Activated effector memory CD4-positive, alpha-beta T cell treated with Interleukin-2 at 50 U/mL for 16 hours (primary cell): Measurements from ENCODE around the gene MRPL4.
"Not testable (repeated sequence)": the region's sequence is repeated elsewhere in the genome, so short reads cannot be mapped to it uniquely, and the experiment has no call there.

Source experiments
- DNase-seq: peaks from one replicate; pipeline ENCODE4 v3.0.0-alpha.2; 2020

The MRPL4 gene

GRCh38 chr19:10230861-10231611 is 21.0 kb upstream of the MRPL4 start, which contains the start of gene S1PR2:
Gene S1PR2, minus strand, starts transcription at chr19:10231331. Its CDS starts 6,426 bp downstream, at chr19:10224905.
- peak; percentile 52 for DNase-seq

GRCh38 chr19:10231612-10232228 is 20.3 kb upstream of the MRPL4 start:
- DNase-seq, result no peak

- no peak for DNase-seq
Observed at GRCh38 chr19:10233946-10234345, 18.1 kb upstream of the MRPL4 start.

GRCh38 chr19:10235003-10235402 is 17.0 kb upstream of the MRPL4 start:
- DNase-seq, result no peak

- DNase-seq, result not testable (repeated sequence)
Observed at GRCh38 chr19:10235409-10235808, 16.6 kb upstream of the MRPL4 start.

GRCh38 chr19:10237702-10238101 is 14.3 kb upstream of the MRPL4 start:
- DNase-seq, result no peak

- DNase-seq, result no peak
Observed at GRCh38 chr19:10238172-10238783, 13.7 kb upstream of the MRPL4 start.

- DNase-seq, result not testable (repeated sequence)
Observed at GRCh38 chr19:10241826-10242449, 10.1 kb upstream of the MRPL4 start.

GRCh38 chr19:10243606-10244005 is 8.4 kb upstream of the MRPL4 start:
- no peak for DNase-seq

- no peak for DNase-seq
Observed at GRCh38 chr19:10245189-10245939, 6.7 kb upstream of the MRPL4 start.

GRCh38 chr19:10246511-10246910 is 5.5 kb upstream of the MRPL4 start:
- no peak for DNase-seq

GRCh38 chr19:10252707-10253106 is 693 bp downstream of the MRPL4 start:
- DNase-seq, result no peak

- DNase-seq, result no peak
Observed at GRCh38 chr19:10254244-10254643, 2.2 kb downstream of the MRPL4 start.

GRCh38 chr19:10255358-10255757 is 3.3 kb downstream of the MRPL4 start:
- DNase-seq, result no peak

GRCh38 chr19:10256551-10256950 is 4.5 kb downstream of the MRPL4 start:
- no peak for DNase-seq

GRCh38 chr19:10256970-10257615 is 5.1 kb downstream of the MRPL4 start:
- DNase-seq, result no peak

GRCh38 chr19:10258080-10258710 is 6.2 kb downstream of the MRPL4 start:
- DNase-seq, result no peak

- DNase-seq, result peak; percentile 73
Observed at GRCh38 chr19:10259162-10259905, 7.3 kb downstream of the MRPL4 start.

- no peak for DNase-seq
Observed at GRCh38 chr19:10260141-10260584, 8.1 kb downstream of the MRPL4 start.

GRCh38 chr19:10262771-10263170 is 10.8 kb downstream of the MRPL4 start:
- DNase-seq, result no peak

- no peak for DNase-seq
Observed at GRCh38 chr19:10266706-10267105, 14.7 kb downstream of the MRPL4 start.
